ENCODE data around the gene STK38L.
A peak's percentile ranks its signal among the peaks of the same experiment; 100 is the strongest.

The STK38L gene

DNA sequence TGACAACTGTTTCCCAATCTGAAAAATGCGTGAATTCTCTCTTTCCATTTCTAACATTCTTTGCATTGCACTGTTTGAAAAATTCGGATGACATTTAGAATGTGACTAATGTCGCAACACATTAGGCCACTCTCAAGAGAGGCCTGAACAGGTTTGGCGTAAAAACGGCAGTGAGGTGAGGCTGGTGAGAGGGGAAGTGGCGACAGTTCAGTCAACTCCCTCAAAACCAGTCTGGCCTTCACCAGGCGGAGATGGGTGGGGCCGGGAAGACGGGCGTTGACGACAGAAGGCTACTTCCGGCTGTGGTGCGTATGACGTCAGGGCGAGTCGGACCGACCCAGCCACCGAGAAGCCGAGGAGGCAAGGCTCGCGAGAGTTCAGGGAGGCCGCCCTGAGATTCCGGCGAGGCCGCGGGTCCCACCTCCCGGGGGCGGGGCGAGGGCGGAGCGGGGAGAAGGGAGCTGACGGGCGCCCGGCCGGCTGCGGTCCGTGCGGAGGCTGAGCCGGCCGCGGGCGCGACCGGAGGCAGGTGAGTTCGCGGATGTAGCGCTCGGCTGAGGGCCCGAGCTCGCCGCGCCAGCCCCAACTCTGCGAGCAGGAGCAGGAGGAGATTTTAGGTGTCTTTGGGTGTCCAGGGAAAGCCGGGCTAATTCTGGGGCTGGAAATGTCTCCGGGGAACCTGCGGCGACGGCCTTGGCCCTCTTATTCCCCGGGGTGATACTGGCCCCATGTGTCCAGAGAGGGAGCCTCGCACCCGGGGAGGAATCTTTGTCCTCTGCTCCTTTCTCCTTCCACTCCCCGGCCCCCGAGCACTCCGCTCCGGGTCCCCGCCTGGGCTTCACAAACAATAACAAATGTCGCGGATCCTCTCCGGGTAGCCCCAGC lies at the start of gene STK38L:
Gene STK38L, plus strand, starts transcription at position 483 of the 885 bp plus-strand sequence. CDS start 53,435 bp downstream, outside the sequence.
- peak; percentile 94 for DNase-seq (ENCODE audit: low read depth)

DNA sequence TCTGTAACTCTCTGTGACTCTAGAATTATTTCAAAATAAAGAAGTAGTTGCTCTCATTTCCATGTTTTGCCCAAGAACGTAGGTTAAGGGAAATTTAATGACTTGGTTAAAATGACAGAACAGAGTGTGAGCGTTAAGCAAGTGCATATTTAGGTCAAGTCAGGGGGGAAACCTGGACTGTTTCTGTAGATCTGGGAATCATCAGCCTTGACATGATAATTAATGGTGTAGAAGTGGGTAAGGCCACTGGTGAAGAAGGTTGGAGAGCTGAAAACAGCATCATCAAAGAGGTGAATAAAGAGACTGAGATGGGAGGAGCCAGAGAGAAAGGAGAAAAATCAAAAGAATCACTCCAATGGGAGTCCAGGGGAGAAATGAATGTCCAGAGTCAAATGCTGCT lies 49.4 kb upstream of the STK38L start:
- DNase-seq (ENCODE audit: low read depth), result no peak

- DNase-seq (ENCODE audit: low read depth), result no peak
These were observed 46.0 kb upstream of the STK38L start for GRCh38 chr12:27198036-27198435.

GRCh38 chr12:27199638-27200300 lies 44.3 kb upstream of the STK38L start:
- DNase-seq (ENCODE audit: low read depth), result no peak

DNA sequence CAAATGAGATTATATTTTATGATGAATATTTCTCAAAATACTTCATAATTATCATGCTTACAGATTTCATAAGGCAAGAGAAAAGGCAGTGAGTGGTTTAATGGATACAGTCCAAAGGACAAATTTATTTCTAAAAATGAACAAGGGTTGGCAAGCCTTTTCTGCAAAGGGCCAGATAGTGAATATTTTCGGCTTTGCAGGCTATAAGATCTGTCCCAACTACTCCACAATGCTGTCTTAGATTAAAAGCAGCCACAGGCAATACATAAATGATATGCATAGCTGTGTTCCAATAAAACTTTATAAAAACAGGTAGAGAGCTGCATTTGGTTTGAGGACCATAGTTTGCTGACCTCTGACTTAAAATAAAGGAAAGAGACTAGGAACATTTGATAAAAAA lies 42.9 kb upstream of the STK38L start:
- DNase-seq (ENCODE audit: low read depth), result no peak

DNA sequence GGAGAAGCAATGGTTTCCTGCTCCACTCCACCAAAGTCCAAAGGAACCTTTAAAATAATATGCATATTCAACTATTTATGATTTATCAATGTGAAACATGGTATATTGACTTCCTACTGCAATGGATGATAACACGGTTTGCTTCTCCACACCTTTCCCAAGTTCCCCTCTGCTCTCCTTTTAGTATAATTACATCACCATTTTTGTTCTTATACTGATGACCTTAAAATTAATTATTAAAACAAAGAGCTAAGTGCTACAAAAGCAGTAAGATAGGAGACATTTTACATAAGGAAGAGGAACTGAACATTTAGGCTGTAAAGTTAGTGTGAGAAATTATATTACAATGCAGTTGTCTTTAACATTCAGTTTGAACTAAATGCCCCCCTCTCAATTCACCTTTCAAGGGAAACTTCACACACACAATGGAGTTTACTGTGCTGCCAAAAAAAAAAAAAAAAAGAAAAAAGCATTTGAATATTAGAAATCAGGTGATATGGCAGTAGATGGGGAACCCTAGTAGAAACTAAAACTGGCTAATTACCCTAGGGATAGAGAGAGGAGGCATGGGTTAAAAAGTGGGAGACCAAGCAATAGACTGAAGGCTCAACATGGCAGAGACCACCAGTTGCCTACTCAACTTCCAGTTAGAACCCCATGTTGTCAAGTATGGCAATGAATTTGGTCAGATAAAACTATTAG lies 37.1 kb upstream of the STK38L start:
- no peak for DNase-seq (ENCODE audit: low read depth)

- DNase-seq (ENCODE audit: low read depth), result no peak
These were observed 36.3 kb upstream of the STK38L start for GRCh38 chr12:27207615-27208413.

GRCh38 chr12:27208414-27208750 lies 35.7 kb upstream of the STK38L start:
- no peak for DNase-seq (ENCODE audit: low read depth)

- no peak for DNase-seq (ENCODE audit: low read depth)
These were observed 34.7 kb upstream of the STK38L start for GRCh38 chr12:27209257-27209910.

- DNase-seq (ENCODE audit: low read depth), result no peak
These were observed 33.9 kb upstream of the STK38L start for GRCh38 chr12:27210187-27210586.

- no peak for DNase-seq (ENCODE audit: low read depth)
These were observed 31.2 kb upstream of the STK38L start for GRCh38 chr12:27212861-27213260.

DNA sequence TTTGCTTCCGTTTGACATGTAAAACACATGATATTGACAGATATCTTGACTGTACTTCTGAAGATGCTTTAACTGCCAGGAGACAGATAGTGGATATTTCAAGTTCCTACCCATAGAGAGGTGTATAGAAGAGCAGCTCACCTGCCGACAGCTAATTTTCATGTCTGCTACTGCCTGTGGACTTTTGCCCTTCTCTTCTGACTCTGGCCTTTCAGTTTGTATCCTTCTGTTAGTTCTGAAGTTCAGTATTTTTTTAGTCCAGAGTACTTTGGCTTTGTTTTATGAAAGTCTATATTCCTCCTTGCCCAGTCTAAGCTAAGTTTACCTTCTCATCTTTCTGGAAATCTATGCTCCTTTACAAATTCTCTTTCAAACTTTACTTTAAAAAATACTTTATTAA lies 30.8 kb upstream of the STK38L start:
- DNase-seq (ENCODE audit: low read depth), result no peak

GRCh38 chr12:27213830-27214787 lies 30.0 kb upstream of the STK38L start:
- DNase-seq (ENCODE audit: low read depth), result no peak

DNA sequence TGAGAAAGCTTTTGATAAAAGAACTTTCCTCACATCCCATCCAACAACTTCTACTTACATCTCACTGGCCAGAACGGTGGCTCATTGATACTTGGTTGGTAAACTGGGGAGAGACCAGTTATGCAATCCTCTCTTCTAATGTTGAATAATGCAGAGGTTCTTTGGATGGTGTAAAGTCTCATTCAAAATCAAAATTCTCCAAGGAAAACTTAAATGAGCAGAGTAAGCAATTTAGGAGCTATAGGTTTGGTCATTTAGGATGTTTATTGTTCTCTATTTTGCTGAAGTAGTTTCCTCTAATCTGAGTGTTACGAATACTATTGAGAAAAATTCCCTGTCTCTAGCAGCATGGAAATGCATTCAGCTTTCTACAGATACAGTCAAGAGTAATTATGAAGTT lies 26.5 kb upstream of the STK38L start:
- no peak for DNase-seq (ENCODE audit: low read depth)

GRCh38 chr12:27219693-27220054 lies 24.4 kb upstream of the STK38L start:
- no peak for DNase-seq (ENCODE audit: low read depth)

DNA sequence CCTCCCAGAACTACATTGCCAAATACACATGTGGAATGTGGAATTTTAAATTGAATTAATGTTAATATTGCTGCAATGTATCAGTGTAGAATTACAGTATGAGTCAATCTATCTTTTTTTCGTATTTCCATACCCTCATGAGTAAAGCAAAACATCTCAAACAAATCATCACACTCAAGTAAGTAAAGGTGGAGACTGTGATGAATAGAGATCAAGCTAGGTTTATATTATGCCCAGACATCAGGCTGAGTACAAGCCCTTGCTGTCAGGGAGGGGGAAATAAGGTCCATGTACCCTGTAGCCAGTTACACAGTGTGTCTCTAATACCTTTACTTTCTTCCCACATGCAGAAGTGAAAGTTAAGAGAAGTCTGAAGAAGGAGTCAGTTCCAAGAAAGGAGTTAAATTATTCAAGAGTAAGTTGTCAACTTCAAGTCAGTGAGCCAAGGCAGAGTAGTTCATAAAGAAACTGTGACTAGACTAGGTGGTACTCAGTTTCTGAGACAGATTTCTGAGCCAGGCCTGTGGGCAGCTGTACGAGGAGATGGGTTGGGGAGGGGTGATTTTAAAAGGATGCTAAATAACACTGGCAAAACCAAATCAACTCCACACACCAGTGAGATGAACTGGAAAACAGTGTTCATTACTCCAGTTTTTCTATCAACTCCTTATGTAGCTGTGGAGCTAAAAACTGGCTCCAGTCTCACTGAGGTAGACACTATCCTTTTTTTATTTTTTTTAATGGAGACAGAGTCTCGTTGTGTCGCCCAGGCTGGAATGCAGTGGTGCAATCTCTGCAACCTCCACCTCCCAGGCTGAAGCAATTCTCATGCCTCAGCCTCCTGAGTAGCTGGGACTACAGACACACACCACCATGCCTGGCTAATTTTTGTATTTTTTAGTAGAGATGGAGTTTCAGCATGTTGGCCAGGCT lies 23.8 kb upstream of the STK38L start:
- no peak for DNase-seq (ENCODE audit: low read depth)

- DNase-seq (ENCODE audit: low read depth), result no peak
These were observed 23.1 kb upstream of the STK38L start for GRCh38 chr12:27220988-27221345.

- DNase-seq (ENCODE audit: low read depth), result no peak
These were observed 22.3 kb upstream of the STK38L start for GRCh38 chr12:27221625-27222387.

All from ELR (cell line).